Posterior vena cava (tissue), 2 donors: ENCODE measurements around the gene OR5L2. TPM values are rescaled to one million over a fixed set of nuclear protein-coding genes. Genes with fewer than 3 reads are reported as not detected.
"Not testable (repeated sequence)": the region's sequence is repeated elsewhere in the genome, so short reads cannot be mapped to it uniquely, and the experiment has no call there.

Experiments used
- DNase-seq: peaks from one replicate; pipeline ENCODE4 v3.0.0-alpha.2; 2020; ENCODE audit warnings: low spot score
- intact Hi-C, 2 donors: fragments of 100-400 bp; cut with DNase I; formaldehyde crosslinking; loops; one replicate each; pipeline versions ENCODE4 v1.14.1 to v1.14.2; 2022 to 2023
- long read RNA-seq, 2 donors: library from polyadenylated mRNA; unstranded; transcript quantifications; one replicate each; pipeline ENCODE4 v2.0.0, GENCODE V29; 2020 to 2021
- total RNA-seq, 2 donors: library from RNA; stranded (reverse); fragmentation: NEBNext Ultra II Directional; extraction: Animal tissue kit (Norgen Biotek cat#: 25700); gene quantifications; one replicate each; pipeline ENCODE4 v1.2.1, GENCODE V29; 2021
- donor health status: DM: yes; HTN: yes; CAD: no.
- donor health status: DM: yes; HTN: yes; CAD: no.

The OR5L2 gene
- total RNA-seq, result not detected
- long read RNA-seq, donor 1, result 0 reads
- long read RNA-seq, donor 2, result 0 reads

DNA sequence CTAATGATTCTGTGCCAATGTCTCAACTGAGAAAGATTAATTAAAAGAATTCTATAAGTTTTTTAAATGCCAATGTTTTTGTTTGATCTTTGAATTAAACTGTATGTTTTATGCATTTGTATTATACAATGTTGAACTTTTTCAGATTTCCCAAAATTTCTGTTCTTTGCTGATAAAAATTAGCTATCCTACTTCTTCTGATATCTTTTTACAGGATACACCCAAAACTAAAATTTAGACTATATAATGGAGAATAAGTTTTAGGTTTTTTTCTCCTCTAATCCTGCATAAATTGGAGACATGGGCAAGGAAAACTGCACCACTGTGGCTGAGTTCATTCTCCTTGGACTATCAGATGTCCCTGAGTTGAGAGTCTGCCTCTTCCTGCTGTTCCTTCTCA, at the start of gene OR5L2:
OR5L2 (plus strand) TSS at position 301 of the 400 bp plus-strand sequence; CDS start at position 301, 0 bp downstream.
- DNase-seq, result no peak
- intact Hi-C loops, result no loop called here

DNA sequence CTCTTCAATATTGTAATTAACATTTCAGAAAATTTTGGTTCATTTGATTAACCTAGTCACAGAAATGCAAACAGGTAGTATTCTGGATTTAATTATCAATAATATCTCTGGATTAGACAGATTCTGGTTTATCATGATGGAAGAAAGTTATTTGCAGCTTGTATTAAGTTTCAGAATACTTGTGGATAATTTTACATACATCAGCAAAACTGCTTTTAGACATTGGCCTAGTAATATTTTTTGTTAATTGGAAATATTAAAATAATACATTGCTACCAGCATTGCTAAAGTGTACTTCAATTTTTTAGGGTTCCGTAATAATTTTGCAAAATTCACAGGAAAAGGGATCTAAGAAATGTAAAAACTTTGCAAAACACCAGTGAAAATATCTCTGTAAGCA, 35.4 kb upstream of the OR5L2 start:
- DNase-seq, result no peak
- intact Hi-C loops, result no loop called here

DNA sequence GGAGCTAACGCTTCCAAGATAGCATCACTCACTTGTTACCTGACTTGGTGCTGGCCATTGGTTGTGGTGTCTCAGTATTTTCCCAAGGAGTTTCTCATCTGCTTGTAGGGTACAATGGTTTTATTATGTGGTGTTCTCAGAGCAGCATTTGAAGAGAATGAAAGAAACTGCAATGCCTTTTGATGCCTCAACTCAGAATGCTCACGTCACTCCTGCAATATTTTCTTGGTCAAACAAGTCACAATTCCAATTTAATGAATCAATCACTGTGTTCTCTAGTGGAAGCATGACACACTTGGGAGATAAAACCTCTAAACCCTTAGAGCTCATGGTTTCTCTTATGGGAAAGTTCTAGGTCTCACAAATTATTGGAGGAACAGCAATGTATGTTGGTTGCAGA, 33.7 kb upstream of the OR5L2 start:
- intact Hi-C loops, result no loop called here
- no peak for DNase-seq

DNA sequence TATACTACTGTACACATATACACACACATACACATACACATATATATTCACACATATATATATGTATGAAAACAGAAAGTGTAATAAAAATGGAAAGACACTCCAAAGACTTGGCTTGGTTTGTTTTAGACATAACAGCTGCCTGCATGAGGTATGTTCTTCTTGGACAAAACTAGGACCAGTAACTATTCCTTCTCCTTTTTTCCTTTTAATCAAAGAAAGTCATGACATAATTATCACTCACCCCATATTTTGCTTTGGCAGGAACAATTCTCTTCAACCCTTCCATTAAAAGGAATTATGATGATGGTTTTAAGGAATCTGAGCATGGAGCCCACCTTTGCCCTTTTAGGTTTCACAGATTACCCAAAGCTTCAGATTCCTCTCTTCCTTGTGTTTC, 31.8 kb upstream of the OR5L2 start, which contains the start of gene OR5D14:
OR5D14 (plus strand) TSS at position 301 of the 400 bp plus-strand sequence; CDS start at position 301, 0 bp downstream.
- no peak for DNase-seq
- intact Hi-C loops, result no loop called here

DNA sequence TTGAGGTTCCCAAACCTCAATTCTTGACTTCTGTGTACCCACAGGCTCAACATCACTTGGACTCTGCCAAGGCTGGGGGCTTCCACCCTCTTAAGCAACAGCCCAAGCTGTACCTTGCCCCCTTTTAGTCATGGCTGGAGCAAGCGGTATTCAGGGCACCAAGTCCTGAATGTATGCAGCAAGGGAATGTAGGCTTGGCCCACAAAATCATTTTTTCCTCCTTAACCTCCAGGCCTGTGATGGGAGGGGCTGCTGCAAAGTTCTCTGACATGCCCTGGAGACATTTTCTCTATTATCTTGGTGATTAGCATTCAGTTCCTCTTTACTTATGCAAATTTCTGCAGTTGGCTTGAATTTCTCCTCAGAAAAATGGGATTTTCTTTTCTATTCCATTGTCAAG, 20.8 kb upstream of the OR5L2 start:
- intact Hi-C loops, result no loop called here
- no peak for DNase-seq

DNA sequence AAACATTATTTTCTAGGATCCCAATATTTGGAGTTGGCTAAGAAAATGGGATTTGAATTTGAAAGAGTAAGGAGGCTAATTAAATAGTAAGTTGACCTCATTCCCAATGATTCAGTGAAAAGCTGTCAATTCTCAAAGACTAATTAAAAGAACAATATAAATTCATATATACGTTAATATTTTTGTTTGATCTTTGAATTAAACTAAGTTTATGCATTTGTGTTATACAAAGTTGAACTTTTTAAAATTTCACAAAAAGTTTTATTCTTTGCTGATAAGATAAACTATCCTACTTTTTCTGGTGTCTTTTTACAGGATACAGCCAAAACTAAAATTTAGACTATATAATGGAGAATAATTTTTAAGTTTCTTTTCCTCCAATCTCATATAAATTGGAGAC, 16.0 kb upstream of the OR5L2 start, which contains the start of gene OR5L1:
OR5L1 (plus strand) TSS at position 301 of the 400 bp plus-strand sequence. CDS start 100 bp downstream, outside the sequence.
- intact Hi-C loops, result no loop called here
- no peak for DNase-seq

DNA sequence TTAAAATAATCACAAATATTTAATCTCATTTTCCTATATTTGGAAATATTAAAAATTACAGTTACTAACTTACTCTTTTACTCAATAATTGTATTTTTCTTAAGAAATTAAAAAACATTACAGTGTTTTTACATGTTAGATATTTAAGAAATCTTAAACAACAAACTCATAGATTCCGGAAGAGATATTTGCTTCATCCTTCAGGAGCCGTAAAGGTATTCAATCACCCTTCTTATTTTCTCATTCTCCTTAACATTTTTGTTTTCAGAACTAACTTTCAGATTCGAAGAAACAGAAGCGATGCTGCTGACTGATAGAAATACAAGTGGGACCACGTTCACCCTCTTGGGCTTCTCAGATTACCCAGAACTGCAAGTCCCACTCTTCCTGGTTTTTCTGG, 7.7 kb upstream of the OR5L2 start, which contains the start of gene OR5D18:
OR5D18 (plus strand) TSS at position 301 of the 400 bp plus-strand sequence; CDS start at position 301, 0 bp downstream.
- intact Hi-C loops, result no loop called here

DNA sequence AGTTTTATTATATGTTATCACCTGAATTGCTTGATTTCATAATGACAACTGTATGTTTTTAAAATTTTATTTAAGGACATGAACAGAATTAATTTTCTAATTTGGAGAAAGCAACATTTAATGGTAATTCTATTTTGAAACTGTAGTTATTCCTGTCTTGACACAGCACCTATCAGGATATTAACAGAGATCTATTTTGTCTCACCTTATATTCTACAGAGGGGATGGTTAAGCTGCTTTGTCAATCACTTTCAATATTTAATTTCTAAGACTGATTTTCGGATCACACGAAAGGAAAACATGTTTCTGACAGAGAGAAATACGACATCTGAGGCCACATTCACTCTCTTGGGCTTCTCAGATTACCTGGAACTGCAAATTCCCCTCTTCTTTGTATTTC, 11.4 kb downstream of the OR5L2 start, which contains the start of gene OR5D16:
OR5D16 (plus strand) TSS at position 301 of the 400 bp plus-strand sequence; CDS start at position 301, 0 bp downstream.
- intact Hi-C loops, result no loop called here
- no peak for DNase-seq

More for the DNA sequence above, 7.7 kb upstream of the OR5L2 start, which contains the start of gene OR5D18:
- no peak for DNase-seq

DNA sequence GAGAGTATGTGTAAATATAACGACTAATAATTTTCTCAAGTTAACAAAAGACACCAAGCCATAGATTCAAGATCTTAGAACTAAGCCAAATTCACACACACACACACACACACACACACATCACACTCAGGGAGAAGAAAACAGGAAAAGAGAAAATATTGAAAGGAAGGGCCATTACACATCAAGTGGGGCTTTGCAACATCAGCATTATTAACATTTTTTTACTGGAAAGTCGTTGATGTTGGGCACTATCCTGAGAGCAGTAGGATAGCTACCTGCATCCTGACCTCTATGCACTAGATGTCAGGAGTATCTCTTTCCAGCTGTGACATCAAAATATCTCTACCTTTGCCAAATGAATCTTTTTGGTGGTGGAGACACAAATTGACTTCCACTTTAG, 20.4 kb downstream of the OR5L2 start:
- intact Hi-C loops, result no loop called here
- no peak for DNase-seq

DNA sequence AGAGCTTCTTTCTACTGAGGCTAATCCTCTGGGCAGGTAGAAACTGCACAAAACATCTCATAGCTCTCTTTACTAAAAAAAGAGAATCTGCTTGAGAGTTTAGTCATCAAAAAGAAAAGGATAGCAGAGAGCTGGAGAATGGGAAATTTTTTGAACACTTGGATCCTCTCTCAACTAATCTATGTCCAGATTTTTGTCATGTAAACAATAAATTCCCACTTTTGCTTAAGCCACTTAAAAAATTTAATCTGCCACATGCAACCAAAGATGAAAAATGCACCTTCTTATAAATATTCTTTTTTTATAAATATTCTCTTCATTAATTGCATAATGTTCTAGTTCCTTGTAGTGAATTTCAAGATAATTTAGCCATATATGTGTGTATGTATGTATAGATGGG, 22.0 kb downstream of the OR5L2 start:
- no peak for DNase-seq
- intact Hi-C loops, result no loop called here

DNA sequence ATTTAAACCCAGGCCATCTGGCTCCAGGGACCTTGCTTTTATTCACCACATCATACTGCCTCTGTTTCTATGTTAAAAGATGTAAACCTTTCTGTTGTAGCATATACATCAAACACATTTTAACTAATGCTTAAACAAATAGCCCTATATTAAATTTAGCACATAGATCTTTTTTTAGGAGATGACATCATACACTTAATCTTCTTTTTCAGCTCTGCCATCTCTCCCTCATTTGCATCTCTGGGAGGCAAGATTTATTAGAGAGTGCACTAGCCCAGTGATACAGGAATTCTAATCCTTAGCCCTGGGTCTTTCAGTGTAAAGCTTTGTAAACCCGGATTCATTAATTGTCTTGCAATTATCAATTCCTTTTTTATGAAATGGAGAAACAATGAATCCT, 25.1 kb downstream of the OR5L2 start:
- intact Hi-C loops, result no loop called here
- DNase-seq, result no peak

DNA sequence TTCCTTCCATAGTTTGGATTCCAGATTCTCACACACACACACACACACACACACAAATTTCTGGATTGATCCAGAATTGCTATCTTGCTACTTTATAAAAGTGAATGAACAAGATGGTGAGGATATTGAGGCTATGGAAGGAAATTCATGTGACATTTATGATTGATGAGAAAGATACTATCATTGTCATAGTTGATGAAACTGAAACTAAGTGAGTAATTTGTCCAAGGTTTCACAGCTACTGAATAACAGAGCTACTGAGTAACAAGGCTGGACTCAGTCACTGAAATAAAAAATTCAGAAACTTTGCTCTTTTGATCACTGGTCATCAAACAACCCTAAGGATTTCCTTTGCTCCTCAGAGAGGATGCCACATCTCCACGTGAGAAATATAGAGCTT, 27.7 kb downstream of the OR5L2 start:
- intact Hi-C loops, result no loop called here
- no peak for DNase-seq

DNA sequence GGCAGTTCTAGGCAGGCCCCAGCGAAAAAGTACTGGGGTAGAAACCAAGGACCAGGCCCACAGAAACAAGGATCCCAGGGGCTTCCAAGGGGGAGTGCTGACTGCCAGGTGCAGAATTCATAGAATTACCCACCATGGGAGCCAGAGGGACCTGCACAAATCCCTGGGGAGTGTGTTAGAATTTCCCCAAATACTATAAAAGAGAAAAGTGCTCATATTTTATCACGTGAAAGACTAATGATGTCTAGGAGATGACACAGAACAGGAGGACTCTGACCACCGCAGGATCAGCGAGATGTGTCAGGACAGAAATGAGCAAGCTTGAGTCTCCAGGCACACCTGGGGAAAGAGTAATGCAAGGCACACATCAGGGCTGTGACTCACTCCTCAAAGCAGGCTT, 40.3 kb downstream of the OR5L2 start:
- DNase-seq, intact Hi-C loops: not testable (repeated sequence)

DNA sequence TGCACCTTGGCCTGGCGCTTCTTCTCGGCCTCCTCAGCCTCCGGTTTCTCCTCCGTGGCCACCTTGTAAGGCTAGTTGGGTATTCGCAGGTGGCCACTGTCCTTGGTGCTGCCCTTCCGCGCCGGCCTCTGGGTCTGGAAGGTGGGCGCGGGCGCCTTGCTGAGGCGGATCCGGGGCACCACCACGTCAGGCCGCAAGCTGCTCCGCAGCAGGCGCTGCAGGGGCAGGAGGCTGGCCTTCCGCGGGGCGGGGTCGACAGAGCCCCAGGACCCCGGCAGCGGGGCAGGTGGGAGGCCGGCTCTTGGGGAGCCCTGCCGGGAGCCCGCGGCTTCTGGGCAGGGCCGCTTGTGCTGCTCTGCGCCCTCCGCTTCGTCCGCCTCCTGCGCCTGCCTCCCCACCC, 45.7 kb downstream of the OR5L2 start:
- intact Hi-C loops, result not testable (repeated sequence)

DNA sequence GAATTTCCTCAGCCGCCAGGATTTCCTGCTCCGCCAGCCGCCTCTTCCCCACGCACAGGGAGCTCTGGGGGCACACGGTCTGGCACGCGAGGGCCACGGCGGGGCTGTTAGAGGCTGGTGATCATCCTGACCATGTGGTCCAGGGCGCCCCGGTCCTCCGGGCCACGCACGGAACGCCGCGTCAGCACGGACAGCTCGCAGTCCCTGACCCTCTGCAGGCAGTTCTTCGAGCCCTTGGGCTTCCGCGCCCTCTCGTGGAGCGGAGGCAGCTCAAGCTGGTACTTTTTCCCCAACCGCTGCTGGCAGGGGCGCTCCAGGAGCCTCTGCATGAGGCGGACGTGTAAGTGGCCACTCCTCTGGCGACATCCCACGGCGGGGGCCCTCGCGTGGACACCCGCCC, 46.1 kb downstream of the OR5L2 start:
- intact Hi-C loops, result not testable (repeated sequence)
- peak; percentile 69 for DNase-seq

More for the DNA sequence above, 45.7 kb downstream of the OR5L2 start:
- not testable (repeated sequence) for DNase-seq

Other genes with a start within 250 kb of the OR5L2 start
- not detected for gene OR4C11, start 219.6 kb upstream of the OR5L2 start, total RNA-seq
- not detected for gene OR4P4, start 192.1 kb upstream of the OR5L2 start, total RNA-seq
- not detected for gene OR4S2, start 178.9 kb upstream of the OR5L2 start, total RNA-seq
- not detected for gene OR4C6, start 165.0 kb upstream of the OR5L2 start, total RNA-seq
- not detected for gene OR5D13, start 53.8 kb upstream of the OR5L2 start, total RNA-seq
- not detected for gene OR5D14, start 31.7 kb upstream of the OR5L2 start, total RNA-seq
- not detected for gene OR5L1, start 15.9 kb upstream of the OR5L2 start, total RNA-seq
- gene OR5D18, start 7.6 kb upstream of the OR5L2 start, total RNA-seq, result not detected
- gene OR5D16, start 11.5 kb downstream of the OR5L2 start, total RNA-seq, result not detected
- not detected for gene TRIM51, start 56.1 kb downstream of the OR5L2 start, total RNA-seq
- gene OR5W2, start 87.4 kb downstream of the OR5L2 start, total RNA-seq, result not detected
- gene OR5I1, start 109.2 kb downstream of the OR5L2 start, total RNA-seq, result not detected
- not detected for gene OR10AG1, start 142.7 kb downstream of the OR5L2 start, total RNA-seq
- gene OR5F1, start 167.4 kb downstream of the OR5L2 start, total RNA-seq, result not detected
- not detected for gene OR5AS1, start 200.4 kb downstream of the OR5L2 start, total RNA-seq